DOHH2 (cell line): ENCODE results near the gene MVP.
"Not testable (repeated sequence)": the region's sequence is repeated elsewhere in the genome, so short reads cannot be mapped to it uniquely, and the experiment has no call there.

ENCODE experiments used
- EZH2phosphoT487 ChIP-seq: fragments of 200-600 bp; sonication (generic); IDR thresholded peaks from 2 replicates; pipeline ENCODE4 v1.6.1; 2017; ENCODE audit warnings: borderline replicate concordance, mild to moderate bottlenecking, antibody characterized with exemption, low read length, moderate library complexity, mixed read lengths
- TF ChIP-seq, protein P1 (sequence below): fragments of 200-600 bp; sonication (generic); IDR thresholded peaks from one replicate; pipeline ENCODE4 v1.5.1; 2014; ENCODE audit warnings: antibody characterized with exemption, mild to moderate bottlenecking, low read depth, low read length; ENCODE audit not compliant: poor library complexity, severe bottlenecking

DNA sequence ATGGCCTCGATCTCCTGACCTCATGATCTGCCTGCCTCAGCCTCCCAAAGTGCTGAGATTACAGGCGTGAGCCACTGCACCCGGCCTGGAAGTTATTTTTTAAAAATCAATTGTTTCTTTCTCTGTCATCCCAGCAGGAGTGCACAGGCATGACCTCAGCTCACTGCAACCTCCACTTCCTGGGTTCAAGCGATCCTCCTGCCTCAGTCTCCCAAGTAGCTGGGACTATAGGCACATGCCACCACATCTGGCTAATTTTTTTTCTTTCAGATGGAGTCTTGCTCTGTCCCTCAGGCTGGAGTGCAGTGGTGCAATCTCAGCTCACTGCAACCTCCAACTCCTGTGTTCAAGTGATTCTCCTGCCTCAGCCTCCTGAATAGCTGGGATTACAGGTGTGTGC is 33.1 kb upstream of the MVP start:
- TF ChIP-seq, protein P1, sequence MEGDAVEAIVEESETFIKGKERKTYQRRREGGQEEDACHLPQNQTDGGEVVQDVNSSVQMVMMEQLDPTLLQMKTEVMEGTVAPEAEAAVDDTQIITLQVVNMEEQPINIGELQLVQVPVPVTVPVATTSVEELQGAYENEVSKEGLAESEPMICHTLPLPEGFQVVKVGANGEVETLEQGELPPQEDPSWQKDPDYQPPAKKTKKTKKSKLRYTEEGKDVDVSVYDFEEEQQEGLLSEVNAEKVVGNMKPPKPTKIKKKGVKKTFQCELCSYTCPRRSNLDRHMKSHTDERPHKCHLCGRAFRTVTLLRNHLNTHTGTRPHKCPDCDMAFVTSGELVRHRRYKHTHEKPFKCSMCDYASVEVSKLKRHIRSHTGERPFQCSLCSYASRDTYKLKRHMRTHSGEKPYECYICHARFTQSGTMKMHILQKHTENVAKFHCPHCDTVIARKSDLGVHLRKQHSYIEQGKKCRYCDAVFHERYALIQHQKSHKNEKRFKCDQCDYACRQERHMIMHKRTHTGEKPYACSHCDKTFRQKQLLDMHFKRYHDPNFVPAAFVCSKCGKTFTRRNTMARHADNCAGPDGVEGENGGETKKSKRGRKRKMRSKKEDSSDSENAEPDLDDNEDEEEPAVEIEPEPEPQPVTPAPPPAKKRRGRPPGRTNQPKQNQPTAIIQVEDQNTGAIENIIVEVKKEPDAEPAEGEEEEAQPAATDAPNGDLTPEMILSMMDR = not testable (repeated sequence)
- TF ChIP-seq EZH2phosphoT487 = not testable (repeated sequence)
